PC-9 (cell line): Measurements from ENCODE around the gene QTRT2.

Experiments
- CTCF ChIP-seq: fragments of 200-600 bp; sonication (generic); conservative IDR thresholded peaks from 2 replicates; pipeline ENCODE4 v1.6.1; 2017; ENCODE audit warnings: mixed run types, antibody characterized with exemption, mild to moderate bottlenecking, moderate library complexity
- EZH2 ChIP-seq: fragments of 200-600 bp; sonication (generic); IDR thresholded peaks from 2 replicates; pipeline ENCODE4 v1.8.0; 2017; ENCODE audit warnings: antibody characterized with exemption, low read depth

GRCh38 chr3:114067804-114068203 lies 11.3 kb downstream of the QTRT2 start:
- TF ChIP-seq CTCF: no peak
- no peak for TF ChIP-seq EZH2
